ENCODE results near the gene PTPRD. TPM values are rescaled to one million over a fixed set of nuclear protein-coding genes. Genes with fewer than 3 reads are reported as not detected.

Gene PTPRD
- total RNA-seq, 1 experiment from 2014 or later: 0.02 TPM

DNA sequence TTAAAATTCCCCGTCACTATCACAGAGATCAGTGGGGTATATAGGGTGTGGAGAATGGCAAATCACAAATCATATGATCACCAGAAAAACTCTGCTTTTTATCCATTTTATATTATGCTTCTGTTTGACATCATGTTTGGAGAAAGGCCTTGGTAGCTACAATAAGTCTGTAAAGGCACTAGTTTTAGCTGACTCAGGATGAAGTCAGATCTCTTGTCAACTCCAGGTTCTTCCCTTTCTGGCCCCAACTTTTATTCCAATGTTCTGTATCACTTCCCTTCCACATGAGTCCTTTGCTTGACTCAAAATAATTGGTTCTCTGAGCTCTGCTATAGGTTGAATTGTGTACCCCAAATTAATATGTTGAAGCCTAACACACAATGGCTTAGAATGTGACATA, 484.9 kb downstream of the PTPRD start:
- ATAC-seq (no peak), DNase-seq (ENCODE audit: low read depth, low spot score) (no peak)
- H3K9me3 ChIP-seq (ENCODE audit: control insufficient read depth in 1 of 2, insufficient read depth in 1 of 2, low read depth in 1 of 2, low read length in 2 of 2): peaks cover 17 to 30% of the 10 kb centered on the region in 2 experiments; a peak in 2 of 4 replicates
- no peaks in the 10 kb centered on the region for H4K20me1 ChIP-seq (ENCODE audit: insufficient read depth)
- H3K4me2 ChIP-seq (ENCODE audit: low read length): no peak overlapping the region
- H3K4me1 ChIP-seq (ENCODE audit: control insufficient read depth in 1 of 2, insufficient read depth in 2 of 2, low read length in 2 of 2): no peaks in the 10 kb centered on the region
- H3K79me2 ChIP-seq (ENCODE audit: insufficient read depth, low read length): no peaks in the 10 kb centered on the region
- H3K9ac ChIP-seq (ENCODE audit: low read length): no peak overlapping the region
- no peak overlapping the region for H3K4me3 ChIP-seq (replicated peaks in 1 of 2; ENCODE audit: low read depth in 1 of 2, low read length in 2 of 2)
- CTCF ChIA-PET: no interaction called here
- H3K27ac ChIP-seq (ENCODE audit: low read depth, low read length): no peak overlapping the region
- TF ChIP-seq SP1 (IDR thresholded peaks at IDR 0.05; ENCODE audit: low read depth) (no peak), ZNF274 (IDR thresholded peaks at IDR 0.05; ENCODE audit: low read depth, low read length) (no peak), CEBPB (IDR thresholded peaks at IDR 0.05; ENCODE audit: low read depth) (no peak), YY1 (IDR thresholded peaks at IDR 0.05; ENCODE audit: extremely low read depth, insufficient replicate concordance, low read depth, low read length) (no peak), POLR2AphosphoS5 (IDR thresholded peaks at IDR 0.05; ENCODE audit: low read depth, low read length) (no peak), ELF1 (IDR thresholded peaks at IDR 0.05; ENCODE audit: borderline replicate concordance, low read depth) (no peak), RAD21 (IDR thresholded peaks at IDR 0.05; ENCODE audit: low read depth) (no peak), EGR1 (IDR thresholded peaks at IDR 0.05; ENCODE audit: low read depth) (no peak), POLR2A (IDR thresholded peaks at IDR 0.05; ENCODE audit: borderline replicate concordance, extremely low read depth, insufficient read depth, insufficient read length) (no peak), ZFX (IDR thresholded peaks at IDR 0.05) (no peak), SRF (IDR thresholded peaks at IDR 0.05; ENCODE audit: low read depth) (no peak), EZH2 (IDR thresholded peaks at IDR 0.05) (no peak), SIN3A (IDR thresholded peaks at IDR 0.05; ENCODE audit: low read depth) (no peak), JUND (IDR thresholded peaks at IDR 0.05) (no peak)
- TF ChIP-seq, protein P1, sequence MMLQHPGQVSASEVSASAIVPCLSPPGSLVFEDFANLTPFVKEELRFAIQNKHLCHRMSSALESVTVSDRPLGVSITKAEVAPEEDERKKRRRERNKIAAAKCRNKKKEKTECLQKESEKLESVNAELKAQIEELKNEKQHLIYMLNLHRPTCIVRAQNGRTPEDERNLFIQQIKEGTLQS (IDR thresholded peaks at IDR 0.05): no peak
- TF ChIP-seq, protein P2, sequence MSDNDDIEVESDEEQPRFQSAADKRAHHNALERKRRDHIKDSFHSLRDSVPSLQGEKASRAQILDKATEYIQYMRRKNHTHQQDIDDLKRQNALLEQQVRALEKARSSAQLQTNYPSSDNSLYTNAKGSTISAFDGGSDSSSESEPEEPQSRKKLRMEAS (IDR thresholded peaks at IDR 0.05): no peak
- TF ChIP-seq, protein P3, sequence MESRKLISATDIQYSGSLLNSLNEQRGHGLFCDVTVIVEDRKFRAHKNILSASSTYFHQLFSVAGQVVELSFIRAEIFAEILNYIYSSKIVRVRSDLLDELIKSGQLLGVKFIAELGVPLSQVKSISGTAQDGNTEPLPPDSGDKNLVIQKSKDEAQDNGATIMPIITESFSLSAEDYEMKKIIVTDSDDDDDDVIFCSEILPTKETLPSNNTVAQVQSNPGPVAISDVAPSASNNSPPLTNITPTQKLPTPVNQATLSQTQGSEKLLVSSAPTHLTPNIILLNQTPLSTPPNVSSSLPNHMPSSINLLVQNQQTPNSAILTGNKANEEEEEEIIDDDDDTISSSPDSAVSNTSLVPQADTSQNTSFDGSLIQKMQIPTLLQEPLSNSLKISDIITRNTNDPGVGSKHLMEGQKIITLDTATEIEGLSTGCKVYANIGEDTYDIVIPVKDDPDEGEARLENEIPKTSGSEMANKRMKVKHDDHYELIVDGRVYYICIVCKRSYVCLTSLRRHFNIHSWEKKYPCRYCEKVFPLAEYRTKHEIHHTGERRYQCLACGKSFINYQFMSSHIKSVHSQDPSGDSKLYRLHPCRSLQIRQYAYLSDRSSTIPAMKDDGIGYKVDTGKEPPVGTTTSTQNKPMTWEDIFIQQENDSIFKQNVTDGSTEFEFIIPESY (IDR thresholded peaks at IDR 0.05; ENCODE audit: extremely low read depth, insufficient replicate concordance, low read length): no peak
- TF ChIP-seq, protein P4, sequence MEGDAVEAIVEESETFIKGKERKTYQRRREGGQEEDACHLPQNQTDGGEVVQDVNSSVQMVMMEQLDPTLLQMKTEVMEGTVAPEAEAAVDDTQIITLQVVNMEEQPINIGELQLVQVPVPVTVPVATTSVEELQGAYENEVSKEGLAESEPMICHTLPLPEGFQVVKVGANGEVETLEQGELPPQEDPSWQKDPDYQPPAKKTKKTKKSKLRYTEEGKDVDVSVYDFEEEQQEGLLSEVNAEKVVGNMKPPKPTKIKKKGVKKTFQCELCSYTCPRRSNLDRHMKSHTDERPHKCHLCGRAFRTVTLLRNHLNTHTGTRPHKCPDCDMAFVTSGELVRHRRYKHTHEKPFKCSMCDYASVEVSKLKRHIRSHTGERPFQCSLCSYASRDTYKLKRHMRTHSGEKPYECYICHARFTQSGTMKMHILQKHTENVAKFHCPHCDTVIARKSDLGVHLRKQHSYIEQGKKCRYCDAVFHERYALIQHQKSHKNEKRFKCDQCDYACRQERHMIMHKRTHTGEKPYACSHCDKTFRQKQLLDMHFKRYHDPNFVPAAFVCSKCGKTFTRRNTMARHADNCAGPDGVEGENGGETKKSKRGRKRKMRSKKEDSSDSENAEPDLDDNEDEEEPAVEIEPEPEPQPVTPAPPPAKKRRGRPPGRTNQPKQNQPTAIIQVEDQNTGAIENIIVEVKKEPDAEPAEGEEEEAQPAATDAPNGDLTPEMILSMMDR (IDR thresholded peaks at IDR 0.05 in 2 of 3, conservative IDR thresholded peaks at IDR 0.05 in 1 of 3; ENCODE audit: borderline replicate concordance in 1 of 3, insufficient read depth in 1 of 3, low read depth in 2 of 3, low read length in 2 of 3): no peak
- intact Hi-C loops (cut with micrococcal nuclease): loop anchor here (10.0 kb wide), 1 partner anchor 47 kb away; no protein-coding TSS in a partner anchor
- RAD21 ChIA-PET (ENCODE audit: low non-redundant PET in 1 of 2, low total read pairs in 2 of 2, uncharacterized antibody in 2 of 2, unreplicated experiment in 2 of 2): no interaction called here
- POLR2A ChIA-PET: no interaction called here
- no peaks in the 10 kb centered on the region for H3K27me3 ChIP-seq (ENCODE audit: insufficient read depth, low read length)
- H3K36me3 ChIP-seq (ENCODE audit: control insufficient read depth in 1 of 2, insufficient read depth in 2 of 2, low read length in 2 of 2): no peaks in the 10 kb centered on the region
- no TSS peak for BruUV-seq (replicated peaks)
- no peaks in the 10 kb centered on the region for H3K9me2 ChIP-seq (ENCODE audit: insufficient read depth)
- no peak overlapping the region for H2AFZ ChIP-seq (ENCODE audit: low read depth, low read length, poor library complexity, severe bottlenecking)
